Measurements from ENCODE around the gene DOC2B.
"Not testable (repeated sequence)": the region's sequence is repeated elsewhere in the genome, so short reads cannot be mapped to it uniquely, and the experiment has no call there.

The DOC2B gene

GRCh38 chr17:145671-146541 lies 35.5 kb downstream of the DOC2B start:
- CTCF ChIA-PET, result interaction anchor here (0.9 kb wide), 1 partner anchor 240 kb away, joined by 3 read pairs; no protein-coding TSS in a partner anchor
- DNase-seq (ENCODE audit: low spot score), result no peak
- H3K27ac ChIP-seq, result no peak overlapping the region
- POLR2A ChIA-PET (ENCODE audit: low non-redundant PET), result no interaction called here
- TF ChIP-seq CTCF (conservative IDR thresholded peaks at IDR 0.05; ENCODE audit: low read depth), result no peak

GRCh38 chr17:144936-145670 lies 36.3 kb downstream of the DOC2B start:
- DNase-seq (ENCODE audit: low spot score), result no peak
- no peak for TF ChIP-seq CTCF (conservative IDR thresholded peaks at IDR 0.05; ENCODE audit: low read depth)
- POLR2A ChIA-PET (ENCODE audit: low non-redundant PET), result no interaction called here
- CTCF ChIA-PET, result interaction anchor here (0.6 to 1.0 kb wide), 2 partner anchors 259 to 555 kb away, joined by 3 read pairs; no protein-coding TSS in a partner anchor
- H3K27ac ChIP-seq, result no peak overlapping the region

- CTCF ChIA-PET, result interaction anchor here (0.7 to 0.8 kb wide), 3 partner anchors 29 to 379 kb away, joined by 3 to 5 read pairs (median 4); no protein-coding TSS in a partner anchor
- H3K27ac ChIP-seq, result no peak overlapping the region
- TF ChIP-seq CTCF (conservative IDR thresholded peaks at IDR 0.05; ENCODE audit: low read depth), result peak; percentile 92
- DNase-seq (ENCODE audit: low spot score), result peak; percentile 84
- POLR2A ChIA-PET (ENCODE audit: low non-redundant PET), result no interaction called here
These were observed 37.6 kb downstream of the DOC2B start for GRCh38 chr17:143785-144281.

- ChIA-PET POLR2A (ENCODE audit: low non-redundant PET) (no interaction called here), CTCF (interaction anchor here (0.8 kb wide), 1 partner anchor 244 kb away, joined by 5 read pairs; no protein-coding TSS in a partner anchor)
- no peak for TF ChIP-seq CTCF (conservative IDR thresholded peaks at IDR 0.05; ENCODE audit: low read depth)
- no peak overlapping the region for H3K27ac ChIP-seq
- no peak for DNase-seq (ENCODE audit: low spot score)
These were observed 38.3 kb downstream of the DOC2B start for GRCh38 chr17:142876-143784.

- ChIA-PET CTCF (no interaction called here), POLR2A (ENCODE audit: low non-redundant PET) (no interaction called here)
- DNase-seq (ENCODE audit: low spot score), result peak; percentile 27
These were observed 39.3 kb downstream of the DOC2B start for GRCh38 chr17:142102-142661.

GRCh38 chr17:139401-140205 lies 41.8 kb downstream of the DOC2B start:
- POLR2A ChIA-PET (ENCODE audit: low non-redundant PET), result not testable (repeated sequence)

More at GRCh38 chr17:142102-142661, 39.3 kb downstream of the DOC2B start:
- H3K27ac ChIP-seq, result no peak overlapping the region
- TF ChIP-seq CTCF (conservative IDR thresholded peaks at IDR 0.05; ENCODE audit: low read depth), result no peak

GRCh38 chr17:137166-137807 lies 44.2 kb downstream of the DOC2B start, which contains the start of gene SCGB1C2:
TSS of gene SCGB1C2 (plus strand) at chr17:137569. CDS start at chr17:137591, 22 bp downstream.
- H3K27ac ChIP-seq; DNase-seq (ENCODE audit: low spot score); CTCF ChIA-PET; POLR2A ChIA-PET (ENCODE audit: low non-redundant PET): not testable (repeated sequence)

More at GRCh38 chr17:139401-140205, 41.8 kb downstream of the DOC2B start:
- H3K27ac ChIP-seq; DNase-seq (ENCODE audit: low spot score); CTCF ChIA-PET: not testable (repeated sequence)
